H1 (cell line): ENCODE data around the gene ANGPTL4. TPM values are rescaled to one million over a fixed set of nuclear protein-coding genes. Genes with fewer than 3 reads are reported as not detected.

Experiments used
- CTCF ChIA-PET: fragments of 300-600 bp; sonication (Branson Sonifier 250); formaldehyde crosslinking; loops from one replicate; lab custom pipeline; 2021; ENCODE audit not compliant: partially characterized antibody; lab: Charles Lee
- POLR2A ChIA-PET: fragments of 300-600 bp; sonication (Branson Sonifier 250); formaldehyde crosslinking; loops from one replicate; lab custom pipeline; 2021; ENCODE audit warnings: inconsistent platforms; ENCODE audit not compliant: partially characterized antibody; lab: Charles Lee
- DNase-seq, 2 experiments: peaks; one replicate each; pipeline versions ENCODE4 v3.0.0 to v3.0.0-alpha.2; 2010 to 2022; ENCODE audit warnings: low spot score in 2 of 2, low read depth in 1 of 2, mixed read lengths in 1 of 2
- FAIRE-seq: peaks from 2 replicates; lab custom pipeline; 2011; peaks lifted over from hg19 to GRCh38; lab: Jason Lieb, UNC
- H2AFZ ChIP-seq: 2 replicates; pipeline ENCODE4 v1.8.1; 2012; ENCODE audit warnings: low read length, inconsistent platforms
- H2AK5ac ChIP-seq: 2 replicates; pipeline ENCODE4 v1.6.1; 2013; ENCODE audit warnings: low read depth, low read length
- H2BK120ac ChIP-seq: replicated peaks from 2 replicates; pipeline ENCODE3; 2013; ENCODE audit warnings: low read depth, low read length, inconsistent platforms
- H2BK12ac ChIP-seq: 2 replicates; pipeline ENCODE4 v1.6.1; 2013; ENCODE audit warnings: low read depth, low read length
- H2BK15ac ChIP-seq: 2 replicates; pipeline ENCODE4 v1.6.1; 2013; ENCODE audit warnings: low read length
- H2BK20ac ChIP-seq: 2 replicates; pipeline ENCODE4 v1.6.1; 2013; ENCODE audit warnings: low read length
- H2BK5ac ChIP-seq: 2 replicates; pipeline ENCODE4 v1.6.1; 2013; ENCODE audit warnings: low read depth, low read length
- H3K14ac ChIP-seq: 2 replicates; pipeline ENCODE4 v1.6.1; 2013; ENCODE audit warnings: inconsistent platforms; ENCODE audit not compliant: insufficient read length
- H3K18ac ChIP-seq: 2 replicates; pipeline ENCODE4 v1.6.1; 2013; ENCODE audit warnings: low read length; ENCODE audit errors: extremely low read depth
- H3K23ac ChIP-seq: 2 replicates; pipeline ENCODE4 v1.6.1; 2013; ENCODE audit warnings: inconsistent platforms; ENCODE audit not compliant: insufficient read length
- H3K23me2 ChIP-seq: 2 replicates; pipeline ENCODE4 v1.6.1; 2013; ENCODE audit warnings: low read depth, low read length
- H3K27ac ChIP-seq: 2 replicates; pipeline ENCODE4 v1.6.1; 2011; ENCODE audit warnings: low read depth, low read length, inconsistent platforms
- H3K27me3 ChIP-seq, 4 experiments: replicated peaks in 1 of 4; 1 replicate in 1 of 4; 2 replicates in 3 of 4; pipeline versions ENCODE4 v1.6.1 to v1.8.1; 2011 to 2013; ENCODE audit warnings: low read length in 3 of 4, mild to moderate bottlenecking in 3 of 4, inconsistent platforms in 2 of 4, mixed read lengths in 2 of 4, moderate library complexity in 1 of 4; ENCODE audit not compliant: control insufficient read depth in 3 of 4, insufficient read depth in 3 of 4; ENCODE audit errors: extremely low read depth in 1 of 4
- H3K36me3 ChIP-seq, 4 experiments: 2 replicates each; pipeline versions ENCODE4 v1.6.1 to v1.8.1; 2011 to 2013; ENCODE audit warnings: mild to moderate bottlenecking in 4 of 4, low read length in 3 of 4, moderate library complexity in 2 of 4, control low read depth in 1 of 4, inconsistent platforms in 1 of 4; ENCODE audit not compliant: insufficient read depth in 4 of 4, control insufficient read depth in 2 of 4
- H3K4ac ChIP-seq: replicated peaks from 2 replicates; pipeline ENCODE3; 2013; ENCODE audit warnings: low read length, low read depth, mixed read lengths, inconsistent platforms; ENCODE audit not compliant: insufficient read length
- H3K4me1 ChIP-seq, 4 experiments: replicated peaks in 1 of 4; 1 replicate in 1 of 4; 2 replicates in 3 of 4; pipeline versions ENCODE4 v1.6.1 to v1.8.1; 2011 to 2013; ENCODE audit warnings: low read length in 3 of 4, inconsistent platforms in 2 of 4, mixed read lengths in 1 of 4; ENCODE audit not compliant: insufficient read depth in 4 of 4, control insufficient read depth in 3 of 4
- H3K4me2 ChIP-seq, 2 experiments: 2 replicates each; pipeline versions ENCODE4 v1.6.1 to v1.8.1; 2011 to 2013; ENCODE audit warnings: low read depth in 2 of 2, low read length in 2 of 2, control low read depth in 1 of 2, inconsistent platforms in 1 of 2, mild to moderate bottlenecking in 1 of 2; ENCODE audit not compliant: insufficient read depth in 1 of 2
- H3K4me3 ChIP-seq, 4 experiments: fragments of 200-600, 300-600 bp in 1 of 4; sonication (generic), shearing (Covaris generic), sonication (Bioruptor Twin) in 1 of 4; 2 replicates each; pipeline versions ENCODE4 v1.5.1 to v1.8.1; 2011 to 2016; ENCODE audit warnings: low read length in 4 of 4, low read depth in 3 of 4, control low read depth in 2 of 4, inconsistent platforms in 2 of 4, mild to moderate bottlenecking in 2 of 4, mixed read lengths in 1 of 4, moderate library complexity in 1 of 4; ENCODE audit not compliant: insufficient read depth in 2 of 4; ENCODE audit errors: extremely low read depth in 1 of 4
- H3K56ac ChIP-seq: replicated peaks from 2 replicates; pipeline ENCODE3; 2013; ENCODE audit warnings: low read depth, mild to moderate bottlenecking, mixed read lengths, low read length, inconsistent platforms; ENCODE audit not compliant: insufficient read length
- H3K79me1 ChIP-seq: 2 replicates; pipeline ENCODE4 v1.6.1; 2013; ENCODE audit warnings: low read depth, low read length, control low read depth
- H3K79me2 ChIP-seq, 2 experiments: 2 replicates each; pipeline versions ENCODE4 v1.6.1 to v1.8.1; 2012 to 2013; ENCODE audit warnings: low read length in 2 of 2, mild to moderate bottlenecking in 2 of 2, inconsistent platforms in 1 of 2; ENCODE audit not compliant: insufficient read depth in 2 of 2, control insufficient read depth in 1 of 2
- H3K9ac ChIP-seq, 4 experiments: replicated peaks in 1 of 4; 1 replicate in 1 of 4; 2 replicates in 3 of 4; pipeline versions ENCODE4 v1.6.1 to v1.8.1; 2011 to 2013; ENCODE audit warnings: low read depth in 3 of 4, low read length in 3 of 4, control low read depth in 2 of 4, mild to moderate bottlenecking in 2 of 4, moderate library complexity in 2 of 4, inconsistent platforms in 1 of 4; ENCODE audit errors: extremely low read depth in 1 of 4
- H3K9me3 ChIP-seq, 2 experiments: 2 replicates each; pipeline versions ENCODE4 v1.6.1 to v1.8.1; 2012 to 2013; ENCODE audit warnings: mild to moderate bottlenecking in 2 of 2, moderate library complexity in 2 of 2, control low read depth in 1 of 2, inconsistent platforms in 1 of 2, low read depth in 1 of 2, low read length in 1 of 2, mixed read lengths in 1 of 2; ENCODE audit not compliant: insufficient read depth in 2 of 2
- H4K20me1 ChIP-seq, 2 experiments: replicated peaks in 1 of 2; 2 replicates each; pipeline versions ENCODE3 to v1.8.1; 2011 to 2013; ENCODE audit warnings: inconsistent platforms in 2 of 2, low read length in 2 of 2, mild to moderate bottlenecking in 1 of 2; ENCODE audit not compliant: insufficient read depth in 2 of 2, control insufficient read depth in 1 of 2
- H4K5ac ChIP-seq: 2 replicates; pipeline ENCODE4 v1.6.1; 2013; ENCODE audit warnings: low read length, low read depth, mixed read lengths, inconsistent platforms; ENCODE audit not compliant: insufficient read length
- H4K8ac ChIP-seq: 2 replicates; pipeline ENCODE4 v1.8.0; 2013; ENCODE audit warnings: mild to moderate bottlenecking, moderate library complexity, low read length, inconsistent platforms; ENCODE audit not compliant: insufficient read depth; ENCODE audit errors: extremely low read depth
- H4K91ac ChIP-seq: replicated peaks from 2 replicates; pipeline ENCODE3; 2013; ENCODE audit warnings: low read length, mixed read lengths, inconsistent platforms; ENCODE audit not compliant: insufficient read length
- ASH2L ChIP-seq: fragments of 200-600, 300-600 bp; sonication (generic); IDR thresholded peaks from one replicate; pipeline ENCODE4 v1.7.1; 2017; ENCODE audit warnings: low read length
- CBX8 ChIP-seq: fragments of 300-800, 300-1000 bp; sonication (generic); IDR thresholded peaks from 2 replicates; pipeline ENCODE4 v1.7.1; 2016; ENCODE audit warnings: low read depth, low read length, borderline replicate concordance
- CEBPB ChIP-seq: IDR thresholded peaks from 2 replicates; pipeline ENCODE4 v1.6.1; 2012; ENCODE audit warnings: low read depth, low read length
- CREB1 ChIP-seq: IDR thresholded peaks from 2 replicates; pipeline ENCODE4 v1.6.1; 2012; ENCODE audit warnings: inconsistent platforms
- JUND ChIP-seq: IDR thresholded peaks from 2 replicates; pipeline ENCODE4 v1.6.1; 2011; ENCODE audit warnings: mild to moderate bottlenecking, improper control_type of control experiment, low read length
- RXRA ChIP-seq: IDR thresholded peaks from 2 replicates; pipeline ENCODE4 v1.6.1; 2011; ENCODE audit warnings: low read depth, mild to moderate bottlenecking, low read length, moderate library complexity; ENCODE audit not compliant: insufficient read depth
- SIN3A ChIP-seq, 2 experiments: IDR thresholded peaks in 1 of 2; conservative IDR thresholded peaks in 1 of 2; 2 replicates each; pipeline ENCODE4 v1.6.1; 2011 to 2012; ENCODE audit warnings: low read length in 2 of 2, improper control_type of control experiment in 1 of 2, low read depth in 1 of 2, mild to moderate bottlenecking in 1 of 2
- SIX5 ChIP-seq: IDR thresholded peaks from 2 replicates; pipeline ENCODE4 v1.6.1; 2011; ENCODE audit warnings: mild to moderate bottlenecking, low read depth, low read length
- TBP ChIP-seq: IDR thresholded peaks from 2 replicates; pipeline ENCODE4 v1.6.1; 2011; ENCODE audit warnings: low read depth, low read length, improper control_type of control experiment
- WGBS, 2 experiments: shearing (Covaris generic) in 1 of 2; methylation state at CpG; one replicate each; pipeline versions ENCODE4 v1.1.6 to v1.1.7; 2013 to 2015; ENCODE audit warnings: low lambda C conversion rate in 2 of 2, mixed read lengths in 2 of 2, inconsistent platforms in 1 of 2, low coverage in 1 of 2, missing lambda C conversion rate in 1 of 2; ENCODE audit not compliant: insufficient replicate concordance in 2 of 2, insufficient coverage in 1 of 2, insufficient read length in 1 of 2; ENCODE audit errors: extremely low coverage in 1 of 2, missing lambda C conversion rate in 1 of 2; 5-methylcytosine and 5-hydroxymethylcytosine counted together
- polyA plus RNA-seq, 7 experiments: library from polyadenylated mRNA; depleted of rRNA in 3 of 7; stranded (reverse) in 5 of 7; unstranded in 2 of 7; fragments of >200 nt in 5 of 7; fragments of 200-250 nt in 2 of 7; gene quantifications; 1 replicate in 5 of 7; 2 replicates in 1 of 7; 4 replicates in 1 of 7; pipeline versions ENCODE4 v1.2.1 to v1.2.3, GENCODE V29; 2011 to 2013; ENCODE audit warnings: missing spikeins in 2 of 7, mixed read lengths in 2 of 7
- total RNA-seq: library from RNA; stranded (reverse); fragmentation: NEBNext Ultra II Directional; extraction: Animal tissue kit (Norgen Biotek cat#: 25700); gene quantifications from 2 replicates; pipeline ENCODE4 v1.2.1, GENCODE V29; 2021
- TF ChIP-seq, protein P1 (sequence below): IDR thresholded peaks from 2 replicates; pipeline ENCODE4 v1.6.1; 2012; ENCODE audit warnings: inconsistent platforms
- TF ChIP-seq, protein P2 (sequence below): IDR thresholded peaks from 2 replicates; pipeline ENCODE4 v1.6.1; 2012; ENCODE audit warnings: low read length, inconsistent platforms

Gene ANGPTL4
- total and polyA plus RNA-seq, 2 of the 8 experiments (the other 6 are each of a cell fraction or from before 2014, with no cell fraction given): 2.3 to 6.5 TPM

DNA sequence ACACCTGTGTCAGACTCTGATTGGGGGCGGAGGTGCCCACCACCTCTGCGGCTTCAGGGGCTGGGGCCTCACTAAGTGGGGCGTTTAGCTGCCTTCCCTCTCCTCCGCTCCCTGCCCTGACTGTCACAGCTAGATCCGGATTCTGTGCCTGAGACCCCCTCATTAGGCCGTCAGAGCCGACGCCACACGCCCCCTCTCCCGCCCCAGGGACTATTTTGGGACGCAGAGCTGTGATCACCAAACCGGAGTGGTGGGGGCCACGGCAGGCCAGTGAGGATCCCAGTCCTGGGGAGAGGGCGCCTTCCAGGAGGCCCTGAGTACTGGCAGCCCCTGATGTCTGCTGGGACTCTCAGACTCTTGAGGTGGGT lies 21.7 kb upstream of the ANGPTL4 start:
- H2BK12ac ChIP-seq: no peak overlapping the region
- no peak overlapping the region for H3K14ac ChIP-seq
- H2BK15ac ChIP-seq: no peak overlapping the region
- peak overlapping the region in 1 of 4 experiments; percentile 71; a peak in 3 of 8 replicates for H3K4me3 ChIP-seq
- H3K23ac ChIP-seq: no peak overlapping the region
- H3K4me2 ChIP-seq: peak overlapping the region; percentile 48 to 80; a peak in 2 of 4 replicates
- no peak overlapping the region for H3K9ac ChIP-seq
- H4K91ac ChIP-seq: no peak overlapping the region
- H2AK5ac ChIP-seq: no peak overlapping the region
- H3K27me3 ChIP-seq: peaks cover 0 to 9% (median 7%) of the 10 kb centered on the region in 4 experiments; a peak in 3 of 7 replicates
- H3K23me2 ChIP-seq: peaks cover 5% of the 10 kb centered on the region; the same call in 1 of the 2 replicates
- no peaks in the 10 kb centered on the region for H3K9me3 ChIP-seq
- no peak overlapping the region for H3K56ac ChIP-seq
- no peak overlapping the region for H2BK20ac ChIP-seq
- H3K79me2 ChIP-seq: no peaks in the 10 kb centered on the region
- no peaks in the 10 kb centered on the region for H3K36me3 ChIP-seq
- ChIA-PET POLR2A (interaction anchor here (0.7 to 27.1 kb wide), 8 partner anchors 9 to 104 kb away, joined by 3 to 583 read pairs (median 5); partner anchors contain the start of genes CD320, NDUFA7, RAB11B and RPS28), CTCF (interaction anchor here (0.7 to 8.2 kb wide), 7 partner anchors 11 to 163 kb away, joined by 3 to 68 read pairs (median 3); no protein-coding TSS in a partner anchor)
- no peak overlapping the region for H3K27ac ChIP-seq
- no peak overlapping the region for H2BK120ac ChIP-seq
- H4K5ac ChIP-seq: no peak overlapping the region
- H2BK5ac ChIP-seq: no peak overlapping the region
- peaks cover 0 to 8% (median 3%) of the 10 kb centered on the region in 4 experiments; a peak in 3 of 7 replicates for H3K4me1 ChIP-seq
- 63% methylated on average over 14 of the region's 14 CpGs; no CpG with 5 or more reads in 1 of the 2 experiments for WGBS, 2 experiments
- DNase-seq: no peak
- H3K4ac ChIP-seq: no peak overlapping the region
- no peak overlapping the region for H2AFZ ChIP-seq
- H3K79me1 ChIP-seq: no peaks in the 10 kb centered on the region
- H4K20me1 ChIP-seq: peaks cover 0 to 2% of the 10 kb centered on the region in 2 experiments
- TF ChIP-seq CEBPB (no peak), RXRA (no peak), CBX8 (no peak), ASH2L (no peak), CREB1 (no peak), SIX5 (no peak), SIN3A (conservative IDR thresholded peaks at IDR 0.05 in 1 of 2, IDR thresholded peaks at IDR 0.05 in 1 of 2; ENCODE audit: low read depth in 1 of 2, low read length in 2 of 2) (no peak), JUND (no peak), TBP (no peak)
- TF ChIP-seq, protein P1, sequence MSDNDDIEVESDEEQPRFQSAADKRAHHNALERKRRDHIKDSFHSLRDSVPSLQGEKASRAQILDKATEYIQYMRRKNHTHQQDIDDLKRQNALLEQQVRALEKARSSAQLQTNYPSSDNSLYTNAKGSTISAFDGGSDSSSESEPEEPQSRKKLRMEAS: no peak
- TF ChIP-seq, protein P2, sequence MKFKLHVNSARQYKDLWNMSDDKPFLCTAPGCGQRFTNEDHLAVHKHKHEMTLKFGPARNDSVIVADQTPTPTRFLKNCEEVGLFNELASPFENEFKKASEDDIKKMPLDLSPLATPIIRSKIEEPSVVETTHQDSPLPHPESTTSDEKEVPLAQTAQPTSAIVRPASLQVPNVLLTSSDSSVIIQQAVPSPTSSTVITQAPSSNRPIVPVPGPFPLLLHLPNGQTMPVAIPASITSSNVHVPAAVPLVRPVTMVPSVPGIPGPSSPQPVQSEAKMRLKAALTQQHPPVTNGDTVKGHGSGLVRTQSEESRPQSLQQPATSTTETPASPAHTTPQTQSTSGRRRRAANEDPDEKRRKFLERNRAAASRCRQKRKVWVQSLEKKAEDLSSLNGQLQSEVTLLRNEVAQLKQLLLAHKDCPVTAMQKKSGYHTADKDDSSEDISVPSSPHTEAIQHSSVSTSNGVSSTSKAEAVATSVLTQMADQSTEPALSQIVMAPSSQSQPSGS: no peak
- no peak overlapping the region for H4K8ac ChIP-seq
- no peak overlapping the region for H3K18ac ChIP-seq
- FAIRE-seq: no peak
